ENCODE measurements around the gene MAP3K21.

MAP3K21 gene

DNA sequence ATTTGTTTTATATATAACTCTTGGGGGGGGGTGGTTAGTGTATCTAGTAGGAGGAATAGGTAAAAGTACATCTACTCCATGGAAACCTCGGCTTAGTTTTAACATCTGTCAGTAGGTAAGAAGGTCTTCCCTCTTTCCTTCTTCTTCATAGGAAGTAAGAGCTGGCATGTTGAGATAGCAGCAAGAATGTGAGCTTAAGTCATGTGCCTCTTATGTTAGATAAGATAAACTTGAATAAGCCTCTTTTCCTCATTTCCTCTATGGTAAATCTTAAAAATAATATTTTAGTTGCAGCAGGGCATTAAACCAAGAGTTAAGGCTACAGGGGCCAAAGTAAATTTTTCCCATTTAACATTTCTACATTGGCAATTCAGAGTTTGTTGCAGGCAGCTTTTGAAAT lies 100.4 kb downstream of the MAP3K21 start:
- Histone ChIP-seq H3K4me1 (ENCODE audit: control insufficient read depth in 1 of 2, insufficient read depth in 2 of 2, low read length in 2 of 2) (no peaks in the 10 kb centered on the region), H3K9me3 (ENCODE audit: control insufficient read depth in 1 of 2, low read length in 2 of 2) (no peaks in the 10 kb centered on the region), H3K27ac (ENCODE audit: low read length) (no peak overlapping the region)

DNA sequence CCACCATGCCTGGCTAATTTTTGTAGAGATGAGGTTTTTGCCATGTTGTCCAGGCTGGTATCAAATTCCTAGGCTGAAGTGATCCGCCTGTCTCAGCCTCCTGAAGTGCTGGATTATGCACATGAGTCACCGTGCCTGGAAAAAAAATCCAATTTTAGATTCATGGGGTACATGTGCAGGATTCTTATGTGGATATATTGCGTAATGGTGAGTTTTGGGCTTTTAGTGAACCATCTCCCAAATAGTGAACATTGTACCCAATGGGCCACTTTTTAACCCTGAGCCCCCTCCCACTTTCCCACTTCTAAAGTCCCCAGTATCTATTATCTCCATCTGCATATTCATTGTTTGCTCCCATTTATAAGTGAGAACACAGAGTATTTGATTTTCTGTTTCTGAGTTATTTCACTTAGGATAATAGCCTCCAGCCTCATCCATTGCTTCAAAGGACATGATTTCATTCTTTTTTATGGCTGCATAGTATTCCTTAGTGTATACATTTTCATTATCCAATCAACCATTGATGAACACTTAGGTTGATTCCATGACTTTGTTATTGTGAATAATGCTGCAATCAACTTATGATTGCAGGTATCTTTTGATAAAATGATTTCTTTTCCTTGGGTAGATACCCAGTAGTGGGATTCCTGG lies 104.4 kb downstream of the MAP3K21 start:
- Histone ChIP-seq H3K9me3 (ENCODE audit: control insufficient read depth in 1 of 2, low read length in 2 of 2) (no peaks in the 10 kb centered on the region), H3K4me1 (ENCODE audit: control insufficient read depth in 1 of 2, insufficient read depth in 2 of 2, low read length in 2 of 2) (no peaks in the 10 kb centered on the region), H3K4me3 (ENCODE audit: low read depth in 1 of 2, low read length in 2 of 2) (no peak overlapping the region), H3K36me3 (ENCODE audit: control insufficient read depth in 1 of 2, insufficient read depth in 2 of 2, low read length in 2 of 2) (no peaks in the 10 kb centered on the region), H3K27ac (ENCODE audit: low read length) (no peak overlapping the region), H3K27me3 (ENCODE audit: low read depth, low read length) (no peaks in the 10 kb centered on the region)

More for the DNA sequence above, 100.4 kb downstream of the MAP3K21 start:
- Histone ChIP-seq H3K27me3 (ENCODE audit: low read depth, low read length) (no peaks in the 10 kb centered on the region), H3K4me3 (ENCODE audit: low read depth in 1 of 2, low read length in 2 of 2) (no peak overlapping the region), H3K36me3 (ENCODE audit: control insufficient read depth in 1 of 2, insufficient read depth in 2 of 2, low read length in 2 of 2) (no peaks in the 10 kb centered on the region)

DNA sequence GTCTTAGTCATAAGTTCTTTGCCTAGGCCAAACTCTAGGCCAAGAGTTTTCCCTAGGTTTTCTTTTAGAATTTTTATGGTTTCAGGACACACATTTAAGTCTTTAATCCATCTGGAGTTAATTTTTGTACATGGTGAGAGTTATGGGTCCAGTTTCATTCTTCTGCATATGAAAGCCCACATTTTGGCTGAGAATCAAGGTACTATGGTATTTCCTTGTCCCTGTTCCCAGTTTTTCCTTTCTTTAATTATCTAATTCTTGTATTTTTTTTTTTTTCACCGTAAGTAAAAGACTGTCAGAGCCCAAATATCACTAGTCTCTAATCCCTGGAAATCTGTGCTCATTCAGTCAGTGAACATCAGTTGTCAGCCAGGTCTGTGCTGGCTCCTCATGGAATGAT lies 105.4 kb downstream of the MAP3K21 start:
- Histone ChIP-seq H3K4me1 (ENCODE audit: control insufficient read depth in 1 of 2, insufficient read depth in 2 of 2, low read length in 2 of 2) (no peaks in the 10 kb centered on the region), H3K9me3 (ENCODE audit: control insufficient read depth in 1 of 2, low read length in 2 of 2) (no peaks in the 10 kb centered on the region), H3K27ac (ENCODE audit: low read length) (no peak overlapping the region), H3K36me3 (ENCODE audit: control insufficient read depth in 1 of 2, insufficient read depth in 2 of 2, low read length in 2 of 2) (no peaks in the 10 kb centered on the region), H3K27me3 (ENCODE audit: low read depth, low read length) (no peaks in the 10 kb centered on the region), H3K4me3 (ENCODE audit: low read depth in 1 of 2, low read length in 2 of 2) (no peak overlapping the region)

DNA sequence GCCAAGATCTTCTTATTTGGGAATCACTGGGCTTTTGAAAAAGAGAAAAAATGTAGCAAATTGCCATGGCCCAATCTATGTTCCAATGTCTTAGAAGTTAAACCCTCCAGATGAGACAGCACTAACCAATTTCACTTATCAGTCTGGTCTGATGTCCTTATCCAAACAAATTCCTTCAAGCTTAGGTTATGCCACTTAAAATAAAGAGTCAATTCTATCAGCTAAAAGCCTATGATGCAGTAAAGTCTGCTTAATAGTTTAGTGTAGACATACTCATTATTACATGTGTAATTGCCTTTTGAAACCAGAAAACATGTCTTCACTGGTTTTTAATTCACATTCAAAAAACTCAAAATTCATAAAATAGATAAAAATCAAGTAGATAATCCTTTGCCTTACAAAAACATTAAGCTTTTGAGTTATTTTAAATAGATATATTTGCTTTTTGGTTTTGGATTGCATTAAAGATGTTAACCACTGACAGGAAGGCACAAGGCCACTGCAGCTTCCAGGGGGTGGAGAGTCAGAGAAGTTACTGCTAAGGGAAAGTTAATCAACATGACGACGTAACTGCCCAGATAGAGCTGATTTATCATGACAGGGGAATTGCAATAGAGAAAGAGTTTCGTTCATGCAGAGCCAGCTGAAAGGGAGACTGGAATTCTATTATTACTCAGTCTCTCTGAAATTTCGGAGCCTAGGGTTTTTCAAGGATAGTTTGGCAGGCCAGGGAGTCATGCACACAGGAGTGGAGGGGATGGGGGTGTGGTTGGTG lies 106.1 kb downstream of the MAP3K21 start:
- Histone ChIP-seq H3K4me1 (ENCODE audit: control insufficient read depth in 1 of 2, insufficient read depth in 2 of 2, low read length in 2 of 2) (no peaks in the 10 kb centered on the region), H3K36me3 (ENCODE audit: control insufficient read depth in 1 of 2, insufficient read depth in 2 of 2, low read length in 2 of 2) (no peaks in the 10 kb centered on the region), H3K27me3 (ENCODE audit: low read depth, low read length) (no peaks in the 10 kb centered on the region), H3K4me3 (ENCODE audit: low read depth in 1 of 2, low read length in 2 of 2) (no peak overlapping the region), H3K9me3 (ENCODE audit: control insufficient read depth in 1 of 2, low read length in 2 of 2) (no peaks in the 10 kb centered on the region), H3K27ac (ENCODE audit: low read length) (no peak overlapping the region)
